SK-N-MC (cell line): ENCODE results near the gene SLC3A2.
A peak's percentile ranks its signal among the peaks of the same experiment; 100 is the strongest.

Experiments
- DNase-seq: peaks from one replicate; pipeline ENCODE4 v3.0.0-alpha.2; 2011; ENCODE audit warnings: low read depth, low spot score
- H3K27ac ChIP-seq: fragments of 200-600 bp; sonication (generic); 2 replicates; pipeline ENCODE4 v1.5.1; 2016; ENCODE audit warnings: mixed run types
- H3K36me3 ChIP-seq: fragments of 200-600 bp; sonication (generic); 2 replicates; pipeline ENCODE4 v1.6.1; 2017; ENCODE audit warnings: antibody characterized with exemption, low read length, mixed read lengths; ENCODE audit not compliant: insufficient read depth
- H3K4me3 ChIP-seq: fragments of 200-600 bp; sonication (generic); 2 replicates; pipeline ENCODE4 v1.5.1; 2016
- H3K9ac ChIP-seq: fragments of 200-600 bp; sonication (generic); 2 replicates; pipeline ENCODE4 v1.8.0; 2017; ENCODE audit warnings: mixed run types, mixed read lengths; ENCODE audit not compliant: insufficient read length
- H3K9me3 ChIP-seq: fragments of 200-600 bp; sonication (generic); 2 replicates; pipeline ENCODE4 v1.6.1; 2017; ENCODE audit warnings: low read depth, mild to moderate bottlenecking, antibody characterized with exemption, low read length, moderate library complexity, mixed read lengths
- EZH2 ChIP-seq: fragments of 200-600 bp; sonication (generic); IDR thresholded peaks from one replicate; pipeline ENCODE4 v1.6.1; 2017; ENCODE audit warnings: antibody characterized with exemption
- FOXP2 ChIP-seq: optimal IDR thresholded peaks from 2 replicates; pipeline ENCODE3; 2011; ENCODE audit warnings: mild to moderate bottlenecking, moderate library complexity; ENCODE audit not compliant: insufficient read depth; ENCODE audit errors: extremely low read length, control extremely low read depth
- POLR2AphosphoS5 ChIP-seq: IDR thresholded peaks from 2 replicates; pipeline ENCODE4 v1.6.1; 2012; ENCODE audit warnings: mild to moderate bottlenecking, low read depth, low read length, borderline replicate concordance

Gene SLC3A2

GRCh38 chr11:62875698-62876478 lies 4.8 kb upstream of the SLC3A2 start:
- Histone ChIP-seq H3K9me3 (no peaks in the 10 kb centered on the region), H3K9ac (no peak overlapping the region), H3K27ac (peak overlapping the region; percentile 70), H3K36me3 (peaks cover 68% of the 10 kb centered on the region), H3K4me3 (no peak overlapping the region)
- no peak for DNase-seq
- TF ChIP-seq EZH2 (no peak), FOXP2 (no peak), POLR2AphosphoS5 (no peak)

GRCh38 chr11:62876712-62877111 lies 4.0 kb upstream of the SLC3A2 start:
- Histone ChIP-seq H3K36me3 (peaks cover 69% of the 10 kb centered on the region), H3K27ac (no peak overlapping the region), H3K4me3 (no peak overlapping the region), H3K9me3 (no peaks in the 10 kb centered on the region), H3K9ac (no peak overlapping the region)
- DNase-seq, result no peak
- no peak for TF ChIP-seq EZH2
- TF ChIP-seq POLR2AphosphoS5, result no peak
- TF ChIP-seq FOXP2, result no peak

GRCh38 chr11:62879235-62879978 lies 1.3 kb upstream of the SLC3A2 start:
- Histone ChIP-seq H3K9me3 (no peaks in the 10 kb centered on the region), H3K4me3 (peak overlapping the region; percentile 89; the same call in 1 of the 2 replicates), H3K9ac (no peak overlapping the region), H3K36me3 (peaks cover 74% of the 10 kb centered on the region), H3K27ac (peak overlapping the region; percentile 70)
- DNase-seq, result no peak
- TF ChIP-seq POLR2AphosphoS5 (no peak), FOXP2 (no peak), EZH2 (no peak)

GRCh38 chr11:62880231-62880802 lies 379 bp upstream of the SLC3A2 start:
- no peaks in the 10 kb centered on the region for H3K9me3 ChIP-seq
- H3K9ac ChIP-seq, result peak overlapping the region; percentile 100
- peak overlapping the region; percentile 89 for H3K4me3 ChIP-seq
- H3K27ac ChIP-seq, result peak overlapping the region; percentile 98
- DNase-seq, result no peak
- TF ChIP-seq FOXP2, result peak; percentile 61
- TF ChIP-seq EZH2, result no peak
- no peak for TF ChIP-seq POLR2AphosphoS5
- H3K36me3 ChIP-seq, result peaks cover 75% of the 10 kb centered on the region

GRCh38 chr11:62881579-62882430 lies 1.1 kb downstream of the SLC3A2 start:
- H3K4me3 ChIP-seq, result peak overlapping the region; percentile 89
- H3K9ac ChIP-seq, result peak overlapping the region; percentile 100
- TF ChIP-seq POLR2AphosphoS5, result no peak; the same call in none of the 2 replicates
- TF ChIP-seq EZH2, result no peak
- TF ChIP-seq FOXP2, result no peak
- H3K36me3 ChIP-seq, result peaks cover 82% of the 10 kb centered on the region
- DNase-seq, result peak; percentile 87
- peak overlapping the region; percentile 98 for H3K27ac ChIP-seq
- no peaks in the 10 kb centered on the region for H3K9me3 ChIP-seq

GRCh38 chr11:62882431-62882749 lies 1.7 kb downstream of the SLC3A2 start:
- Histone ChIP-seq H3K9ac (peak overlapping the region; percentile 100), H3K27ac (peak overlapping the region; percentile 98), H3K4me3 (peak overlapping the region; percentile 89), H3K9me3 (no peaks in the 10 kb centered on the region), H3K36me3 (peaks cover 82% of the 10 kb centered on the region)
- TF ChIP-seq FOXP2 (no peak), EZH2 (no peak), POLR2AphosphoS5 (no peak)
- DNase-seq, result no peak

GRCh38 chr11:62882788-62883501 lies 2.2 kb downstream of the SLC3A2 start:
- no peak for DNase-seq
- H3K27ac ChIP-seq, result peak overlapping the region; percentile 98
- H3K36me3 ChIP-seq, result peaks cover 82% of the 10 kb centered on the region
- H3K9me3 ChIP-seq, result no peaks in the 10 kb centered on the region
- peak overlapping the region; percentile 89 for H3K4me3 ChIP-seq
- no peak for TF ChIP-seq EZH2
- TF ChIP-seq POLR2AphosphoS5, result no peak
- no peak for TF ChIP-seq FOXP2
- H3K9ac ChIP-seq, result peak overlapping the region; percentile 100

- Histone ChIP-seq H3K27ac (peak overlapping the region; percentile 98), H3K9ac (peak overlapping the region; percentile 100), H3K4me3 (peak overlapping the region; percentile 89), H3K36me3 (peaks cover 85% of the 10 kb centered on the region), H3K9me3 (no peaks in the 10 kb centered on the region)
- no peak for DNase-seq
- TF ChIP-seq POLR2AphosphoS5, result no peak
- no peak for TF ChIP-seq FOXP2
- no peak for TF ChIP-seq EZH2
Measured at GRCh38 chr11:62883673-62884072, 3.0 kb downstream of the SLC3A2 start.
